CD4-positive, alpha-beta T cell treated with Interleukin-17A for 1 hour (primary cell): ENCODE measurements around the gene ITPR1.
A peak's percentile ranks its signal among the peaks of the same experiment; 100 is the strongest.

Experiments
- DNase-seq: peaks from one replicate; pipeline ENCODE4 v3.0.0-alpha.2; 2020

ITPR1 gene

DNA sequence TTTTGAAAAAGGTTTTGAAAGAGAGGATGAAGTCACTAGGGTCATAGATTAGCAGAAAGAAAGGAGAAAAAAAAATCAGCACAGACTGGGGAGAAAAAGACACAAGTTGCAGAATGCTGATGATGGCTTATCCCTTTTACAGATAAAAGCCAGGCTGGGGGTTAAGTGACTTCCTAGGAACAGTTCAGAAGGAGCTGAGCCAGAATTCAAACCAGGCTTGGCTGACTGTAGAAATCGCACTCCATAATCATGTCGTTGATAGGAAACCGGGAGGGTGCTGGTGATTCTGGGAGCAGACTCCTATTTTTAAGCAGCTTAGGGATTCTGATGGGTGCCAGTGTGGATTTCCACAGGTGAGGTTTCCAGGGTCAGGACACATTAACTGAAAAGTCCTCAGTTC, 326.6 kb downstream of the ITPR1 start:
- no peak for DNase-seq

DNA sequence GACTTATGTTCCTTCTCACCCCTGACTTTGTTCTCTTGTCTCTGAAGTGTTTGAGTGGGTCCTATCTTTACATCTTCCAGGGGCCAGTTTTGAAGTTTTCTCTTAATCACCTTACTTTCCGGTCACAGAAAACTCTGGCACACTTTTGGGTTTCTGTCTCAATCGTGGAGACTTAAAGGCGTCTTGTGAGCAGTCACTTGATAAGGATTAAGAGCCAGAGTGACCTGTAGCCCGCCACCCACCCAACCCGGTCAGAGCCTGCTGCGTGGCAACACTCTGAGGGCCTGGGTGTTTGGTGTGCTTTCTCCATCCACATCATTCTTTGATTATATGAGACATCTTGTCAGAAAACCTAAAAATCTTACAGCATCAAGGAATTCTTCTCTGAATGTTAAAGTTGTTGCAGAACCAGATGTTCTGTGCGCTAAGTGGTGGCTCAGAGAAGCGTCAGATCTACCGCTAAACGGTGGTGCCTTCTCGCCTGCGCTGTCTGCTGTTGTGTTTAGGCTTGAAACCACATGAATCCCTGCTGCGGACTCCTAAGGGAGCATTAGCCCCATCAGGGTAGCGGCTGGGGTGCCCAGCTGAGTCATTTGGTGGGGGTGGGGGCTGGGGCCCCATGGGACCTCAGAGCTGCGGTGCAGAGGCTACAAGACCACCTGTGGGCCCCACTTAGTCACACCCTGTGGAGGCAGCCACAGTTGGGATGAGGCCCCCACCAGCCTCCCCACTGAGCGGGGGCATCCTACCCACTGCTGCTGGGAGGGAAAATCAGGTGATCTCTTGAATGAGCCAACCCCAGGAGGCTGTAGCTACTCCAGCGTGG, 327.4 kb downstream of the ITPR1 start:
- peak; percentile 21 for DNase-seq

DNA sequence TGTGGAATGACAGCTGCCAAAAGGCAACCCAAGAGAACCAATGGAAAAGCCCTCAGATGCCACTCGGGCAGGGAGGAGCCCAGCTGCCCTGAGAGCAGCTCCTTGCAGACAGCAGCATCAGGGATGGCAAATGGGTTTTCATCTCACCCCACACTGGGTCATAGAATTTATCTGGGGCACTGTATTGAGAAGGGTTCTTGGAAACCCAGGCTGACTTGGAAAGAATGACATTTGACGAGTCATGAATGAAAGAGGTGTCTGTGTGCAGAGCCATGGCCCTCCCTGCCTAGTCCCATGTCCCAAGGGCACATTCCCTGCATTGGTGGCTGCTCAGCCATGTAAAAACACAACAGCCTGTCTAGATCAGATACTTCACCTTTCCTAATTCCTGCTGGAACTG, 328.2 kb downstream of the ITPR1 start:
- no peak for DNase-seq

GRCh38 chr3:4821975-4822374, 328.8 kb downstream of the ITPR1 start:
- peak; percentile 89 for DNase-seq

DNA sequence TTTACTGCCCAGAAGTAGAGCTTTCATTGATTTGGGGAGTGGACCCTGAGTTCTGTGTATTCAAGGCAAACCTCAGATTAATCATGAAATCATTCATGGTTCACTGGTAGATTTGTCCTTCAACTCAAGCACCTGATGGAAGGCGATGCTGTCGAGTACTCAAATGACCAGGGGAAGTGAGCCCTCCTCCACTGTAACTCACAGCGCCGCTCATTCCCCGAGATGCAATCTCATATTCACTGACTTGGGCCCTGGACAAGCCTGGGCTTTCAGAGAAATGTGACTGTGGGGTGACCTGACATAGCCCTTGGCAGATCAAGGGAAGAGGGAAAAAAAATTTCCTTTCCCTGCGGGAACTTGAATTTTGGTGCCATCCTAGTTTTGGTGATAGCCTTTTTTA, 329.4 kb downstream of the ITPR1 start:
- DNase-seq: no peak

GRCh38 chr3:4823385-4823784, 330.2 kb downstream of the ITPR1 start:
- no peak for DNase-seq

- no peak for DNase-seq
Observed at GRCh38 chr3:4823986-4824925, 331.1 kb downstream of the ITPR1 start.

DNA sequence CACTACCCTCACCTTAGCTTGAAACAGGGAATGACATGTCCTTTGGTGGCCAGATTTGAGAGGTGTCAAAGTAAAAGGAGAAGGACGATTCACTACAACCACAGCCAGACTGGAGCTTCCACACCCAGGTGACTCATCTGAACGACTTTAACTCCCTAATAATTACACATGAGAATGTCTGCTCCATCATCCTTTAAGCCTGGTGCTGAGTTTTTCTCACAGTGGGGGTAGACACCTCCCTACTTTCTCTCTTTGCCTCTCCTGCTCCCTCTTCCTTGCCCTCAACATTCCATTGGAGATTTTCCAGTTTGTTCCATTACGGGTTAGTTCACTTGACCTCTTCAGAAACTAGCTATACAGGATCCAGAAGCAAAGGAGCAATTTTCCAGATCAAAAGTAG, 331.8 kb downstream of the ITPR1 start:
- DNase-seq: no peak

DNA sequence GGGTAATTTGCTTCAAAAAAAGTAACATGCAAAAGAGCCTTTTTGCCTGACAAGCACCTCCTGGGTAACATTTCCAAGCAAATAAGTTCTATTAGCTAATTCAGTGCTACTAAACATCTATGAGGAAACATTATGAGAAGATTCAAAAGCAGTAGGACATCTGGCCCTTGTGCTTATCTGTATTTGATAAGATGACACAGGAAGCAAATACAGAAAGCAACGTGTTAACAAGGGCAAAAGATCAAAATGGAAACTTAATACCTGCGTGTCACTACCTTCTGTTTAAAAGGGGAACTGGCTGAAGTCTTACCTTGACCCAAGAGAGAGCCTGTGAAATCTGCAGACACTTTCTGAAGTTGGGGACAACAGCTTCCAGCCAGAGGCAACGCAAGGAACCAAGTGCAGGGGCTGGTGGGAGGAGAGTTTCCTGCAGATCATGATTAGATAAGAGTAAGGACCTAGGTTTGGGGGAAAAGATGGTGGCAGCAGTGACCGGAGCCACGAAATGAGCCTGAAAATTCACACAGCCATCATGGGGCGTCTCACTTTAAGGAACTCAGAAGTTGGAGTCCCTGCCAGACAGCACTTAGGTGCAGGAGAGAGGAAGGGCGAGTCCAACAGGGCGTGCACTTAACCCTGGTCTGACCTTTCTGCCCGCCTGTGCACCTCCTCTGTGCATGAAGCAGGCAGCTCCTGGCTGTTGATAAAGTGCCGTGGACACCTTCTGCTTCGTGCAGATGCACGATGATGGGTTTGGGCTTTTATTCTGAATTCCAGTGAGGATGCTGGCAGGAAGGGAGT, 332.5 kb downstream of the ITPR1 start:
- DNase-seq: peak; percentile 44

GRCh38 chr3:4826237-4827100, 333.3 kb downstream of the ITPR1 start:
- DNase-seq: no peak

DNA sequence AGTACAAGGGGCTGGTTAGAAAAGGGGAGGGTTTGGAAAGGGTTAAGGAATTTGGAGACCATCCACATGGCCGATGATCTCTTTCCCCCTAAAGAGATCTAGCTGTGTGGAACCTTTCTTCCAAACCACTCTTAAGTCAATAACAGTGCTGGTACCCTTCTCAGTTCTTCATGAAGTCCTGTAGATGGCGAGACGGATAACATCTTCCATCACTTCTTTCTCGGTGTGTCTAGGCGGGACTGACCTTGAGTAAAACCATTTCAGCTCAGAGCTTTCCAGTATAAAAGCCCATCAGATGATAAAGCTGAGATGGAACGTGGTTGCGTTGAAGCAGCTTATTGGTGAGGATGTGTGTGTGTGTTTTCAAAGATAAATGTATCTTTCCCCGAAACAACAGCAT, 334.6 kb downstream of the ITPR1 start:
- no peak for DNase-seq

- no peak for DNase-seq
Observed at GRCh38 chr3:4828279-4829030, 335.3 kb downstream of the ITPR1 start.

GRCh38 chr3:4829031-4829394, 335.9 kb downstream of the ITPR1 start:
- DNase-seq: peak; percentile 42

GRCh38 chr3:4830586-4830914, 337.4 kb downstream of the ITPR1 start:
- DNase-seq: no peak

DNA sequence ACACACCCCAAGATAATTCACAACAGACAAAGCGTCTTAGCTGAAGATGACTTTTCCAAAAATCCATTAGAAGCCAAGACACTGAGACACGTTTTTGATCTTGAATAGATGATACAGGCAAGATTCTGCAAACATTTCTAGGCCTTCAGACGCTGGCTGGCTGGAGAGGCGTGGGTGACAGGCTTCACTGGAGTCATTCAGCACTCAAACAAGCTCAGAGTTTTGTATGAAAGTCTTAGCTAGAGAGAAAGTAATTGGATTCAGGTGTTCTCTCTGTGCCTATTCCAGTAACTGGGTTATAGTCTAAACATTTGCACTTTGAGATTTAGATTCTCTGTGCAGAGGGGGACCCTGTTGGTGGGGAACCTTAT, 338.4 kb downstream of the ITPR1 start:
- DNase-seq: no peak

GRCh38 chr3:4833471-4833870, 340.3 kb downstream of the ITPR1 start:
- DNase-seq: no peak

DNA sequence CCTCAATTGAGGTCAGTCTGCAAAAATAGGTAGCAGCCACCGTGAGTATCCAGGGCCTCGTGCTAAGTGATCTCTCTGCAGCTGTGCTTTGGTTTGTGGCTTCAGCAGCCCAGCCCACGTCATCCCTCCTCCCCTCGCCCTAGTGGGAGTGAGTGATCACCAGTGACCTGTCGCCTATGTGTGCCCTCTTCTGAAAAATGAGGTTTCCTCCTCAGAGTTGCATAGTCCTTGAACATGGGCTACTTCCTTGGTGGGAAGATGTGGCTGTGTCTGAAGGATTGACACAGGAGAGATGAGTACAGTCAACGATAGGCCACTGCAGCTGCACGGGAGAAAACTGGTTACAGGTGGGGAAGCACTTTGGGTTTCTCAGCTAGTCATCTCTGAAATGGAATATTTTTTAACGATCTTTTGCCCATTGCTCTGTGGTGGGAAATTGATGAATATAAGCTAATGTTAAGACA, 341.3 kb downstream of the ITPR1 start:
- DNase-seq: peak; percentile 79

- peak; percentile 39 for DNase-seq
Observed at GRCh38 chr3:4835616-4836043, 342.5 kb downstream of the ITPR1 start.

DNA sequence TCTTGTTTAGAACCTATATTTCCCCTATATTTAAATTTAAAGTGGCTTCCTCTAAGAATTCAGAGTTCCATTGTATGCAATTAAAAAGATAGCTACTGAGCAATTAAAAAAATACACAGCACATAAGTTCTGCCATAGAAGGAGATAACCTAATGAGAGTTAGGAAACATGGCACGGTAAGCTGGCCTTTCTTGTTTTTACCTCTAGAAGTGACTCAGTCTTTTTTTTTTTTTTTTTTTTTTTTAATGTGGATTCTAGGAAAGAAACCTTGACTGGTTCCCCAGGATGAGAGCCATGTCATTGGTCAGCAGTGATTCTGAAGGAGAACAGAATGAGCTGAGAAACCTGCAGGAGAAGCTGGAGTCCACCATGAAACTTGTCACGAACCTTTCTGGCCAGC, 343.4 kb downstream of the ITPR1 start:
- no peak for DNase-seq

DNA sequence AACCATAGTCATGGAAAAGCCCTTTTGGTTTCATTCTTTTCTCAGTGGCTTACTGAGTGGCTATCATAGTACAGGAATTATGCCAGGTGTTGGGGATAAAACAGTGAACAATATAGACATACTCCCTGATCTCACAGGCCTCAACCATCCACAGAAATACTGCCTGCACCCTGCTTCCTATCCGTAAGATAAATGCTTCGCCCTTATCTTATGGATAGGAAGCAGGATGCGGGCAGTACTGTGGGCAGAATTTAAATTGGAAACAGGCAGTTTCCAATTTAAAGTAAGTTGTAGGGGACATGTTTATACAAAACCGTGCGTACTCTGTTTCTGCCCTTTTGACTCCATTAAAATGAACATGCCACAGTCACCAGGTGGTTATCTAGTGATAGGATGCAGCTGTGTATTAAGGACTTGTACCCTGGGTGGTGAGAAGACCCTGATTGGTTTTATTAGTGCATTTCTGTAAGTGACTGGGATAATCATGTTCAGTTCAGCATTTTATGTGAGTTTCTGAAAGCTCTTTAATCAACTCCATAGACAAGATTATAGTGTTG, 344.3 kb downstream of the ITPR1 start:
- DNase-seq: no peak

DNA sequence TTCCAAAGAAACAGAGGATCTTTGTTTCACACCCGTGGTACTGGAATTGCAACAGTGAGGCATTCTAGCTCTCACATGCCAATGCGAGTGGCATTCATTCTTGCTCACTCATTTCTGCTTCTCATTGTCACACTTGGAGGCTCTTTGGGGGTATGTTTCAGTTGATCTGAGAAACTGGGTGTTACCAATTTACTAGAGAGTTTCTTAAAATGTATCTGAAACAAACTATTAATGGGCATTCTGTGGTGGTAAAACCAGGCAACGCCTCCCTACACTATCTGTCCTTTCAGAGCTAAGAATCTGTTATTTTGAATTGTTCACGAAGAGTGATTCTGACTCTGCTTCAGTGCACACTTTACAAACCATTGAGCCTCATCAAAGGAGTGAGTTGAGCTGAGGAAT, 345.5 kb downstream of the ITPR1 start:
- no peak for DNase-seq
